Mammary epithelial cell (primary cell): ENCODE measurements around the gene SSBP4.

Experiments used
- CTCF ChIP-seq, 2 donors: IDR thresholded peaks in 1 of 2; conservative IDR thresholded peaks in 1 of 2; 2 replicates each; pipeline ENCODE4 v1.5.1; 2011 to 2012; ENCODE audit warnings: inconsistent platforms in 2 of 2, low read length in 2 of 2, mild to moderate bottlenecking in 2 of 2, control low read depth in 1 of 2, low read depth in 1 of 2; ENCODE audit not compliant: insufficient read depth in 1 of 2; ENCODE audit errors: extremely low read depth in 1 of 2
- EZH2 ChIP-seq: IDR thresholded peaks from 2 replicates; pipeline ENCODE4 v1.6.1; 2012; ENCODE audit warnings: low read length, inconsistent platforms, borderline replicate concordance

- TF ChIP-seq CTCF (conservative IDR thresholded peaks at IDR 0.05 in 1 of 2, IDR thresholded peaks at IDR 0.05 in 1 of 2; ENCODE audit: extremely low read depth in 1 of 2, insufficient read depth in 1 of 2, low read depth in 1 of 2, low read length in 2 of 2) (no peak), EZH2 (no peak)
These were observed 58.8 kb downstream of the SSBP4 start for GRCh38 chr19:18477974-18478373.
